Kidney epithelial cell (primary cell): Measurements from ENCODE around the gene PTK7. TPM values are rescaled to one million over a fixed set of nuclear protein-coding genes. Genes with fewer than 3 reads are reported as not detected.

Experiments
- DNase-seq: peaks from one replicate; pipeline ENCODE4 v3.0.0-alpha.2; 2010; ENCODE audit warnings: low read depth
- H3K27me3 ChIP-seq: 2 replicates; pipeline ENCODE4 v1.6.0; 2011; ENCODE audit warnings: low read length; ENCODE audit not compliant: control insufficient read depth, insufficient read depth
- H3K36me3 ChIP-seq: 2 replicates; pipeline ENCODE4 v1.5.1; 2011; ENCODE audit warnings: low read length; ENCODE audit not compliant: control insufficient read depth, insufficient read depth
- H3K4me3 ChIP-seq: 2 replicates; pipeline ENCODE4 v1.5.1; 2011; ENCODE audit warnings: low read depth, mild to moderate bottlenecking, control low read depth, low read length
- CTCF ChIP-seq: IDR thresholded peaks from 2 replicates; pipeline ENCODE4 v1.5.1; 2011; ENCODE audit warnings: mild to moderate bottlenecking, moderate library complexity, low read length, control low read depth, inconsistent platforms; ENCODE audit not compliant: insufficient read depth, poor library complexity, severe bottlenecking
- total RNA-seq: library from RNA; depleted of rRNA; stranded (reverse); fragments of >200 nt; gene quantifications from 2 replicates; pipeline ENCODE4 v1.2.3, GENCODE V29; 2015

Gene PTK7
- total RNA-seq, 1 donor from 2014 or later = 169 TPM

GRCh38 chr6:43205849-43206248 is 129.7 kb downstream of the PTK7 start:
- H3K4me3 ChIP-seq = no peak overlapping the region
- no peaks in the 10 kb centered on the region for H3K27me3 ChIP-seq
- H3K36me3 ChIP-seq = peaks cover 1% of the 10 kb centered on the region
- DNase-seq = no peak
- no peak for TF ChIP-seq CTCF

GRCh38 chr6:43207286-43207685 is 131.2 kb downstream of the PTK7 start:
- peaks cover 1% of the 10 kb centered on the region for H3K36me3 ChIP-seq
- TF ChIP-seq CTCF = no peak
- no peak overlapping the region for H3K4me3 ChIP-seq
- DNase-seq = no peak
- H3K27me3 ChIP-seq = no peaks in the 10 kb centered on the region

Other genes starting within 250 kb of the PTK7 start
- gene RPL7L1, start 196.7 kb upstream of the PTK7 start, total RNA-seq = 107 and 113 TPM in 2 replicates
- gene PTCRA, start 160.3 kb upstream of the PTK7 start, total RNA-seq = not detected in 2 replicates
- 56.5 and 57.8 TPM in 2 replicates for gene CNPY3, start 146.8 kb upstream of the PTK7 start, total RNA-seq
- not detected in 2 replicates for gene GNMT, start 115.6 kb upstream of the PTK7 start, total RNA-seq
- gene PEX6, start 97.1 kb upstream of the PTK7 start, total RNA-seq = 40.7 and 45.0 TPM in 2 replicates
- 33.4 and 66.2 TPM in 2 replicates for gene PPP2R5D, start 91.7 kb upstream of the PTK7 start, total RNA-seq
- gene MEA1, start 62.4 kb upstream of the PTK7 start, total RNA-seq = 54.2 and 65.2 TPM in 2 replicates
- 67.4 and 70.3 TPM in 2 replicates for gene KLHDC3, start 62.1 kb upstream of the PTK7 start, total RNA-seq
- gene RRP36, start 54.7 kb upstream of the PTK7 start, total RNA-seq = 125 and 126 TPM in 2 replicates
- 28.1 and 32.3 TPM in 2 replicates for gene CUL7, start 22.5 kb upstream of the PTK7 start, total RNA-seq
- 38.6 and 43.7 TPM in 2 replicates for gene MRPL2, start 16.9 kb upstream of the PTK7 start, total RNA-seq
- 18.1 and 21.6 TPM in 2 replicates for gene KLC4, start 16.7 kb upstream of the PTK7 start, total RNA-seq
- 35.5 and 40.1 TPM in 2 replicates for gene SRF, start 95.0 kb downstream of the PTK7 start, total RNA-seq
- 32.8 and 41.1 TPM in 2 replicates for gene CUL9, start 105.9 kb downstream of the PTK7 start, total RNA-seq
- 239 and 284 TPM in 2 replicates for gene DNPH1, start 153.2 kb downstream of the PTK7 start, total RNA-seq
- 0.41 and 0.67 TPM in 2 replicates for gene TTBK1, start 167.2 kb downstream of the PTK7 start, total RNA-seq
- gene SLC22A7, start 221.9 kb downstream of the PTK7 start, total RNA-seq = not detected in 2 replicates
- 0.67 TPM in 1 of 2 replicates, not detected in the other for gene CRIP3, start 232.5 kb downstream of the PTK7 start, total RNA-seq